ENCODE measurements around the gene MED1.

The MED1 gene

DNA sequence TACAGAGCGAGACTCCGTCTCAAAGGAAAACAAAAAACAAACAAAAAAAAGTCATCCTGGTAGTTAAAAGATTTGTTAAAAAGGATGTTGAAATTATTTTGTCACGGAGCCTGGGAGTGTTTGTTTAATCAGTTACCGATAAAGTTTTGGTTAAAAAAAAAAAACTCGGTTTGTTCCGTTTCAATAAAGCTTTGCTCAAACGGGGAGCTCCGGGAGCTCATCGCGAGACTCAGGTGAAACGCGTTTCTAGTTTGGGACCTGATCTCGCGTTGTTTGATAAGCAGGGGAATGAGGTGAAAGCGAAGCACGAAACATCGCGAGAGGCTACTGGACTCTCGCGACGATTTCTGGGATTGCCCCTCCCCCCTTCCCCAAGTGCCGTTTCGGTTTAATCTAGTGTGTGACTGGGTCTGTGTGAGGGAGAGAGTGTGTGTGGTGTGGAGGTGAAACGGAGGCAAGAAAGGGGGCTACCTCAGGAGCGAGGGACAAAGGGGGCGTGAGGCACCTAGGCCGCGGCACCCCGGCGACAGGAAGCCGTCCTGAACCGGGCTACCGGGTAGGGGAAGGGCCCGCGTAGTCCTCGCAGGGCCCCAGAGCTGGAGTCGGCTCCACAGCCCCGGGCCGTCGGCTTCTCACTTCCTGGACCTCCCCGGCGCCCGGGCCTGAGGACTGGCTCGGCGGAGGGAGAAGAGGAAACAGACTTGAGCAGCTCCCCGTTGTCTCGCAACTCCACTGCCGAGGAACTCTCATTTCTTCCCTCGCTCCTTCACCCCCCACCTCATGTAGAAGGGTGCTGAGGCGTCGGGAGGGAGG lies 10.3 kb upstream of the MED1 start, which contains the start of gene CDK12 (continued):
- TF ChIP-seq ZNF830 (tag by site-specific recombination; IDR thresholded peaks at IDR 0.05; ENCODE audit: low read depth) (no peak), ZNF366 (tag by site-specific recombination; conservative IDR thresholded peaks at IDR 0.05) (peak; percentile 89), ZNF133 (tag by site-specific recombination; IDR thresholded peaks at IDR 0.05) (no peak), KLF8 (tag by site-specific recombination; IDR thresholded peaks at IDR 0.05) (peak; percentile 96), ZNF560 (tag by site-specific recombination; IDR thresholded peaks at IDR 0.05; ENCODE audit: borderline replicate concordance) (no peak), ZNF623 (tag by site-specific recombination; IDR thresholded peaks at IDR 0.05) (peak; percentile 31; the same call in 1 of the 2 replicates), ZNF19 (tag by site-specific recombination; IDR thresholded peaks at IDR 0.05; ENCODE audit: low read depth) (no peak), ZNF529 (tag by site-specific recombination; IDR thresholded peaks at IDR 0.05; ENCODE audit: insufficient replicate concordance) (no peak), ZNF677 (tag by site-specific recombination; IDR thresholded peaks at IDR 0.05) (no peak), ZNF335 (tag by site-specific recombination; conservative IDR thresholded peaks at IDR 0.05) (peak; percentile 99), ZNF600 (tag by site-specific recombination; IDR thresholded peaks at IDR 0.05) (peak; percentile 85), ZNF10 (tag by site-specific recombination; IDR thresholded peaks at IDR 0.05) (peak; percentile 92), ZNF707 (tag by site-specific recombination; IDR thresholded peaks at IDR 0.05) (no peak), ZNF629 (tag by site-specific recombination; IDR thresholded peaks at IDR 0.05) (peak; percentile 77), ZNF416 (tag by site-specific recombination; IDR thresholded peaks at IDR 0.05) (no peak), ZBTB48 (tag by site-specific recombination; IDR thresholded peaks at IDR 0.05) (peak; percentile 87)
- TF ChIP-seq, protein P1, sequence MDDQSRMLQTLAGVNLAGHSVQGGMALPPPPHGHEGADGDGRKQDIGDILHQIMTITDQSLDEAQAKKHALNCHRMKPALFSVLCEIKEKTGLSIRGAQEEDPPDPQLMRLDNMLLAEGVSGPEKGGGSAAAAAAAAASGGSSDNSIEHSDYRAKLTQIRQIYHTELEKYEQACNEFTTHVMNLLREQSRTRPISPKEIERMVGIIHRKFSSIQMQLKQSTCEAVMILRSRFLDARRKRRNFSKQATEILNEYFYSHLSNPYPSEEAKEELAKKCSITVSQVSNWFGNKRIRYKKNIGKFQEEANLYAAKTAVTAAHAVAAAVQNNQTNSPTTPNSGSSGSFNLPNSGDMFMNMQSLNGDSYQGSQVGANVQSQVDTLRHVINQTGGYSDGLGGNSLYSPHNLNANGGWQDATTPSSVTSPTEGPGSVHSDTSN (CRISPR knock-in tag; IDR thresholded peaks at IDR 0.05), result peak; percentile 84
- TF ChIP-seq, protein P2, sequence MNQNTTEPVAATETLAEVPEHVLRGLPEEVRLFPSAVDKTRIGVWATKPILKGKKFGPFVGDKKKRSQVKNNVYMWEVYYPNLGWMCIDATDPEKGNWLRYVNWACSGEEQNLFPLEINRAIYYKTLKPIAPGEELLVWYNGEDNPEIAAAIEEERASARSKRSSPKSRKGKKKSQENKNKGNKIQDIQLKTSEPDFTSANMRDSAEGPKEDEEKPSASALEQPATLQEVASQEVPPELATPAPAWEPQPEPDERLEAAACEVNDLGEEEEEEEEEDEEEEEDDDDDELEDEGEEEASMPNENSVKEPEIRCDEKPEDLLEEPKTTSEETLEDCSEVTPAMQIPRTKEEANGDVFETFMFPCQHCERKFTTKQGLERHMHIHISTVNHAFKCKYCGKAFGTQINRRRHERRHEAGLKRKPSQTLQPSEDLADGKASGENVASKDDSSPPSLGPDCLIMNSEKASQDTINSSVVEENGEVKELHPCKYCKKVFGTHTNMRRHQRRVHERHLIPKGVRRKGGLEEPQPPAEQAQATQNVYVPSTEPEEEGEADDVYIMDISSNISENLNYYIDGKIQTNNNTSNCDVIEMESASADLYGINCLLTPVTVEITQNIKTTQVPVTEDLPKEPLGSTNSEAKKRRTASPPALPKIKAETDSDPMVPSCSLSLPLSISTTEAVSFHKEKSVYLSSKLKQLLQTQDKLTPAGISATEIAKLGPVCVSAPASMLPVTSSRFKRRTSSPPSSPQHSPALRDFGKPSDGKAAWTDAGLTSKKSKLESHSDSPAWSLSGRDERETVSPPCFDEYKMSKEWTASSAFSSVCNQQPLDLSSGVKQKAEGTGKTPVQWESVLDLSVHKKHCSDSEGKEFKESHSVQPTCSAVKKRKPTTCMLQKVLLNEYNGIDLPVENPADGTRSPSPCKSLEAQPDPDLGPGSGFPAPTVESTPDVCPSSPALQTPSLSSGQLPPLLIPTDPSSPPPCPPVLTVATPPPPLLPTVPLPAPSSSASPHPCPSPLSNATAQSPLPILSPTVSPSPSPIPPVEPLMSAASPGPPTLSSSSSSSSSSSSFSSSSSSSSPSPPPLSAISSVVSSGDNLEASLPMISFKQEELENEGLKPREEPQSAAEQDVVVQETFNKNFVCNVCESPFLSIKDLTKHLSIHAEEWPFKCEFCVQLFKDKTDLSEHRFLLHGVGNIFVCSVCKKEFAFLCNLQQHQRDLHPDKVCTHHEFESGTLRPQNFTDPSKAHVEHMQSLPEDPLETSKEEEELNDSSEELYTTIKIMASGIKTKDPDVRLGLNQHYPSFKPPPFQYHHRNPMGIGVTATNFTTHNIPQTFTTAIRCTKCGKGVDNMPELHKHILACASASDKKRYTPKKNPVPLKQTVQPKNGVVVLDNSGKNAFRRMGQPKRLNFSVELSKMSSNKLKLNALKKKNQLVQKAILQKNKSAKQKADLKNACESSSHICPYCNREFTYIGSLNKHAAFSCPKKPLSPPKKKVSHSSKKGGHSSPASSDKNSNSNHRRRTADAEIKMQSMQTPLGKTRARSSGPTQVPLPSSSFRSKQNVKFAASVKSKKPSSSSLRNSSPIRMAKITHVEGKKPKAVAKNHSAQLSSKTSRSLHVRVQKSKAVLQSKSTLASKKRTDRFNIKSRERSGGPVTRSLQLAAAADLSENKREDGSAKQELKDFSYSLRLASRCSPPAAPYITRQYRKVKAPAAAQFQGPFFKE (tag by site-specific recombination; IDR thresholded peaks at IDR 0.05; ENCODE audit: borderline replicate concordance), result no peak
- TF ChIP-seq, protein P3, sequence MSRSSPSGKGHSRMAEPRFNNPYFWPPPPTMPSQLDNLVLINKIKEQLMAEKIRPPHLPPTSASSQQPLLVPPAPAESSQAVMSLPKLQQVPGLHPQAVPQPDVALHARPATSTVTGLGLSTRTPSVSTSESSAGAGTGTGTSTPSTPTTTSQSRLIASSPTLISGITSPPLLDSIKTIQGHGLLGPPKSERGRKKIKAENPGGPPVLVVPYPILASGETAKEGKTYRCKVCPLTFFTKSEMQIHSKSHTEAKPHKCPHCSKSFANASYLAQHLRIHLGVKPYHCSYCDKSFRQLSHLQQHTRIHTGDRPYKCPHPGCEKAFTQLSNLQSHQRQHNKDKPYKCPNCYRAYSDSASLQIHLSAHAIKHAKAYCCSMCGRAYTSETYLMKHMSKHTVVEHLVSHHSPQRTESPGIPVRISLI (tag by site-specific recombination; IDR thresholded peaks at IDR 0.05), result peak; percentile 99
- TF ChIP-seq, protein P4, sequence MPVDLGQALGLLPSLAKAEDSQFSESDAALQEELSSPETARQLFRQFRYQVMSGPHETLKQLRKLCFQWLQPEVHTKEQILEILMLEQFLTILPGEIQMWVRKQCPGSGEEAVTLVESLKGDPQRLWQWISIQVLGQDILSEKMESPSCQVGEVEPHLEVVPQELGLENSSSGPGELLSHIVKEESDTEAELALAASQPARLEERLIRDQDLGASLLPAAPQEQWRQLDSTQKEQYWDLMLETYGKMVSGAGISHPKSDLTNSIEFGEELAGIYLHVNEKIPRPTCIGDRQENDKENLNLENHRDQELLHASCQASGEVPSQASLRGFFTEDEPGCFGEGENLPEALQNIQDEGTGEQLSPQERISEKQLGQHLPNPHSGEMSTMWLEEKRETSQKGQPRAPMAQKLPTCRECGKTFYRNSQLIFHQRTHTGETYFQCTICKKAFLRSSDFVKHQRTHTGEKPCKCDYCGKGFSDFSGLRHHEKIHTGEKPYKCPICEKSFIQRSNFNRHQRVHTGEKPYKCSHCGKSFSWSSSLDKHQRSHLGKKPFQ (tag by site-specific recombination; IDR thresholded peaks at IDR 0.05), result peak; percentile 73
- TF ChIP-seq, protein P5, sequence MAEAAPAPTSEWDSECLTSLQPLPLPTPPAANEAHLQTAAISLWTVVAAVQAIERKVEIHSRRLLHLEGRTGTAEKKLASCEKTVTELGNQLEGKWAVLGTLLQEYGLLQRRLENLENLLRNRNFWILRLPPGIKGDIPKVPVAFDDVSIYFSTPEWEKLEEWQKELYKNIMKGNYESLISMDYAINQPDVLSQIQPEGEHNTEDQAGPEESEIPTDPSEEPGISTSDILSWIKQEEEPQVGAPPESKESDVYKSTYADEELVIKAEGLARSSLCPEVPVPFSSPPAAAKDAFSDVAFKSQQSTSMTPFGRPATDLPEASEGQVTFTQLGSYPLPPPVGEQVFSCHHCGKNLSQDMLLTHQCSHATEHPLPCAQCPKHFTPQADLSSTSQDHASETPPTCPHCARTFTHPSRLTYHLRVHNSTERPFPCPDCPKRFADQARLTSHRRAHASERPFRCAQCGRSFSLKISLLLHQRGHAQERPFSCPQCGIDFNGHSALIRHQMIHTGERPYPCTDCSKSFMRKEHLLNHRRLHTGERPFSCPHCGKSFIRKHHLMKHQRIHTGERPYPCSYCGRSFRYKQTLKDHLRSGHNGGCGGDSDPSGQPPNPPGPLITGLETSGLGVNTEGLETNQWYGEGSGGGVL (tag by site-specific recombination; IDR thresholded peaks at IDR 0.05), result no peak; the same call in 1 of the 2 replicates
- TF ChIP-seq, protein P6, sequence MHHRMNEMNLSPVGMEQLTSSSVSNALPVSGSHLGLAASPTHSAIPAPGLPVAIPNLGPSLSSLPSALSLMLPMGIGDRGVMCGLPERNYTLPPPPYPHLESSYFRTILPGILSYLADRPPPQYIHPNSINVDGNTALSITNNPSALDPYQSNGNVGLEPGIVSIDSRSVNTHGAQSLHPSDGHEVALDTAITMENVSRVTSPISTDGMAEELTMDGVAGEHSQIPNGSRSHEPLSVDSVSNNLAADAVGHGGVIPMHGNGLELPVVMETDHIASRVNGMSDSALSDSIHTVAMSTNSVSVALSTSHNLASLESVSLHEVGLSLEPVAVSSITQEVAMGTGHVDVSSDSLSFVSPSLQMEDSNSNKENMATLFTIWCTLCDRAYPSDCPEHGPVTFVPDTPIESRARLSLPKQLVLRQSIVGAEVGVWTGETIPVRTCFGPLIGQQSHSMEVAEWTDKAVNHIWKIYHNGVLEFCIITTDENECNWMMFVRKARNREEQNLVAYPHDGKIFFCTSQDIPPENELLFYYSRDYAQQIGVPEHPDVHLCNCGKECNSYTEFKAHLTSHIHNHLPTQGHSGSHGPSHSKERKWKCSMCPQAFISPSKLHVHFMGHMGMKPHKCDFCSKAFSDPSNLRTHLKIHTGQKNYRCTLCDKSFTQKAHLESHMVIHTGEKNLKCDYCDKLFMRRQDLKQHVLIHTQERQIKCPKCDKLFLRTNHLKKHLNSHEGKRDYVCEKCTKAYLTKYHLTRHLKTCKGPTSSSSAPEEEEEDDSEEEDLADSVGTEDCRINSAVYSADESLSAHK (tag by site-specific recombination; IDR thresholded peaks at IDR 0.05), result peak; percentile 33; the same call in 1 of the 2 replicates
- TF ChIP-seq, protein P7, sequence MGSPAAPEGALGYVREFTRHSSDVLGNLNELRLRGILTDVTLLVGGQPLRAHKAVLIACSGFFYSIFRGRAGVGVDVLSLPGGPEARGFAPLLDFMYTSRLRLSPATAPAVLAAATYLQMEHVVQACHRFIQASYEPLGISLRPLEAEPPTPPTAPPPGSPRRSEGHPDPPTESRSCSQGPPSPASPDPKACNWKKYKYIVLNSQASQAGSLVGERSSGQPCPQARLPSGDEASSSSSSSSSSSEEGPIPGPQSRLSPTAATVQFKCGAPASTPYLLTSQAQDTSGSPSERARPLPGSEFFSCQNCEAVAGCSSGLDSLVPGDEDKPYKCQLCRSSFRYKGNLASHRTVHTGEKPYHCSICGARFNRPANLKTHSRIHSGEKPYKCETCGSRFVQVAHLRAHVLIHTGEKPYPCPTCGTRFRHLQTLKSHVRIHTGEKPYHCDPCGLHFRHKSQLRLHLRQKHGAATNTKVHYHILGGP (tag by site-specific recombination; IDR thresholded peaks at IDR 0.05), result no peak

All from HEK293 (cell line).